ENCODE measurements around the gene IMPDH1.

The IMPDH1 gene

DNA sequence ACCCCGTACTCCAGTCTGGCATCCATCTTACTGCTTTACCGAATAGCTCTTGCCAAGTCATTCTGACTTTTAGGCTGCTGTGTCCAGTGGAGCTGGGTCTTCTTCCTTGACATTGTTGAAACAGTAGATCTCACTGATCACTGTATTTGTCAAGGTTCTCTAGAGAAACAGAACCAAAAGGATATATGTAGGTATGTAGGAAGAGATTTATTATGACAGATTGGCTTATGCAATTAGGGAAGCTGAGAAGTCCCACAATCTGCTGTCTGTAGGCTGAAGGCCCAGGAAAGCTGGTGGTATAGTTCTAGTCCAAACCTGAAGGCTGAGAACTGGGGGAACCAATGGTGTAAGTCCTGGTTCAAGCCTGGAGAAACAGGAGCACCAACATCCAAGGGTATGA is 36.2 kb downstream of the IMPDH1 start:
- no peaks in the 10 kb centered on the region for H3K79me2 ChIP-seq (ENCODE audit: low read length)
- no peaks in the 10 kb centered on the region for H3F3A ChIP-seq (ENCODE audit: insufficient read depth, low read length)
- H4K20me1 ChIP-seq (ENCODE audit: insufficient read depth, low read length): no peaks in the 10 kb centered on the region
- H3K4me1 ChIP-seq (ENCODE audit: low read length): no peaks in the 10 kb centered on the region
- no peak overlapping the region for H3K27ac ChIP-seq (ENCODE audit: low read length)
- H3K4me2 ChIP-seq (ENCODE audit: low read depth, low read length): no peak overlapping the region
- no peak for TF ChIP-seq EZH2phosphoT487 (IDR thresholded peaks at IDR 0.05; ENCODE audit: low read length)
- no peaks in the 10 kb centered on the region for H3K9me3 ChIP-seq (replicated peaks; ENCODE audit: insufficient read depth, low read length)
- no peak overlapping the region for H3K9ac ChIP-seq (ENCODE audit: low read length)
- H3K9me2 ChIP-seq (replicated peaks; ENCODE audit: insufficient read depth, low read length): no peaks in the 10 kb centered on the region
- H3K27me3 ChIP-seq (replicated peaks; ENCODE audit: insufficient read depth, low read length): 0 out of 2 replicates have a peak, but pooled peaks cover 4% of the 10 kb centered on the region
- no peak for DNase-seq
- H3K36me3 ChIP-seq (replicated peaks; ENCODE audit: insufficient read depth, low read length): no peaks in the 10 kb centered on the region
- H2AFZ ChIP-seq (ENCODE audit: low read length): no peak overlapping the region
- no peak overlapping the region for H3K4me3 ChIP-seq (ENCODE audit: low read length)

DNA sequence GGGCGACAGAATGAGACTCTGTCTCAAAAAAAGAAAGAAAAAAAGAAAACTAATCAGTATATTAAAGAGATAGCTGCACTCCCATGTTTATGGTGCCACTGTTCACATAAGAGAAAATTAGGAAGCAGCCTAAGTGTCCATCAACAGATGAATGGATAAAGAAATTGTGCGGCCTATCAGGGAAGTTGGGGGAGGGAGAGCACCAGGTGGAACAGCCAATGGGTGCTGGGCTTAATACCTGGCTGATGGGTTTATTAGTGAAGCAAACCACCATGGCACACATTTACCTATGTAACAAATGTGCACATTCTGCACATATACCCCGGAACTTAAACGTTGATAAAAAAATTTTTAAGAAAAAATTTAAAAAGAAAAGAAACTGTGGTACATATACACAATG is 39.3 kb downstream of the IMPDH1 start:
- Histone ChIP-seq H3F3A (ENCODE audit: insufficient read depth, low read length) (no peaks in the 10 kb centered on the region), H3K9me2 (replicated peaks; ENCODE audit: insufficient read depth, low read length) (no peaks in the 10 kb centered on the region), H3K79me2 (ENCODE audit: low read length) (no peaks in the 10 kb centered on the region), H3K9me3 (replicated peaks; ENCODE audit: insufficient read depth, low read length) (no peaks in the 10 kb centered on the region), H3K4me3 (ENCODE audit: low read length) (no peak overlapping the region), H3K27ac (ENCODE audit: low read length) (no peak overlapping the region), H3K4me2 (ENCODE audit: low read depth, low read length) (no peak overlapping the region), H3K36me3 (replicated peaks; ENCODE audit: insufficient read depth, low read length) (no peaks in the 10 kb centered on the region), H3K4me1 (ENCODE audit: low read length) (no peaks in the 10 kb centered on the region), H3K27me3 (replicated peaks; ENCODE audit: insufficient read depth, low read length) (peaks cover 15% of the 10 kb centered on the region), H2AFZ (ENCODE audit: low read length) (no peak overlapping the region), H3K9ac (ENCODE audit: low read length) (no peak overlapping the region), H4K20me1 (ENCODE audit: insufficient read depth, low read length) (no peaks in the 10 kb centered on the region)
- TF ChIP-seq, protein P1, sequence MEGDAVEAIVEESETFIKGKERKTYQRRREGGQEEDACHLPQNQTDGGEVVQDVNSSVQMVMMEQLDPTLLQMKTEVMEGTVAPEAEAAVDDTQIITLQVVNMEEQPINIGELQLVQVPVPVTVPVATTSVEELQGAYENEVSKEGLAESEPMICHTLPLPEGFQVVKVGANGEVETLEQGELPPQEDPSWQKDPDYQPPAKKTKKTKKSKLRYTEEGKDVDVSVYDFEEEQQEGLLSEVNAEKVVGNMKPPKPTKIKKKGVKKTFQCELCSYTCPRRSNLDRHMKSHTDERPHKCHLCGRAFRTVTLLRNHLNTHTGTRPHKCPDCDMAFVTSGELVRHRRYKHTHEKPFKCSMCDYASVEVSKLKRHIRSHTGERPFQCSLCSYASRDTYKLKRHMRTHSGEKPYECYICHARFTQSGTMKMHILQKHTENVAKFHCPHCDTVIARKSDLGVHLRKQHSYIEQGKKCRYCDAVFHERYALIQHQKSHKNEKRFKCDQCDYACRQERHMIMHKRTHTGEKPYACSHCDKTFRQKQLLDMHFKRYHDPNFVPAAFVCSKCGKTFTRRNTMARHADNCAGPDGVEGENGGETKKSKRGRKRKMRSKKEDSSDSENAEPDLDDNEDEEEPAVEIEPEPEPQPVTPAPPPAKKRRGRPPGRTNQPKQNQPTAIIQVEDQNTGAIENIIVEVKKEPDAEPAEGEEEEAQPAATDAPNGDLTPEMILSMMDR (IDR thresholded peaks at IDR 0.05; ENCODE audit: low read length): no peak
- TF ChIP-seq EZH2phosphoT487 (IDR thresholded peaks at IDR 0.05; ENCODE audit: low read length) (no peak), EZH2 (optimal IDR thresholded peaks at IDR 0.05; ENCODE audit: low read depth, low read length) (no peak)
- no peak for DNase-seq

DNA sequence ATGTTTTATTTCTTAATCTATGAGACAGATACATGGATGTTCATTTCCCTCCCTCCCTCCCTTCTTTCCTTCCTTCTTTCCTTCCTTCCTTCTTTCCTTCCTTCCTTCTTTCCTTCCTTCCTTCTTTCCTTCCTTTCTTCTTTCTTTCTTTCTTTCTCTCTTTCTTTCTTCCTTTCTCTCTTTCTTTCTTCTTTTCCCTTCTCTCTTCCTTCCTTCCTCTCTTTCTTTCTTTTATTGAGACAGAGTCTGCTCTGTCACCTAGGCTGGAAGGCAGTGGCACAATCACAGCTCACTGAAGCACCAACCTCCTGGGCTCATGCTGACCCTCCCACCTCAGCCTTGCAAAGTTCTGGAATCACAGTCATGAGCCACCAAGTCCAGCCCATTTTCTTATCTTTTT is 42.8 kb downstream of the IMPDH1 start:
- Histone ChIP-seq H2AFZ (ENCODE audit: low read length) (no peak overlapping the region), H3F3A (ENCODE audit: insufficient read depth, low read length) (no peaks in the 10 kb centered on the region), H3K4me1 (ENCODE audit: low read length) (no peaks in the 10 kb centered on the region), H3K36me3 (replicated peaks; ENCODE audit: insufficient read depth, low read length) (no peaks in the 10 kb centered on the region), H3K9ac (ENCODE audit: low read length) (no peak overlapping the region), H4K20me1 (ENCODE audit: insufficient read depth, low read length) (no peaks in the 10 kb centered on the region), H3K9me3 (replicated peaks; ENCODE audit: insufficient read depth, low read length) (no peaks in the 10 kb centered on the region), H3K27ac (ENCODE audit: low read length) (no peak overlapping the region), H3K79me2 (ENCODE audit: low read length) (no peaks in the 10 kb centered on the region), H3K27me3 (replicated peaks; ENCODE audit: insufficient read depth, low read length) (peaks cover 46% of the 10 kb centered on the region), H3K4me2 (ENCODE audit: low read depth, low read length) (no peak overlapping the region), H3K9me2 (replicated peaks; ENCODE audit: insufficient read depth, low read length) (no peaks in the 10 kb centered on the region), H3K4me3 (ENCODE audit: low read length) (no peak overlapping the region)
- no peak for TF ChIP-seq EZH2phosphoT487 (IDR thresholded peaks at IDR 0.05; ENCODE audit: low read length)
- TF ChIP-seq EZH2 (optimal IDR thresholded peaks at IDR 0.05; ENCODE audit: low read depth, low read length): no peak
- TF ChIP-seq, protein P1 (IDR thresholded peaks at IDR 0.05; ENCODE audit: low read length): no peak
- DNase-seq: no peak

DNA sequence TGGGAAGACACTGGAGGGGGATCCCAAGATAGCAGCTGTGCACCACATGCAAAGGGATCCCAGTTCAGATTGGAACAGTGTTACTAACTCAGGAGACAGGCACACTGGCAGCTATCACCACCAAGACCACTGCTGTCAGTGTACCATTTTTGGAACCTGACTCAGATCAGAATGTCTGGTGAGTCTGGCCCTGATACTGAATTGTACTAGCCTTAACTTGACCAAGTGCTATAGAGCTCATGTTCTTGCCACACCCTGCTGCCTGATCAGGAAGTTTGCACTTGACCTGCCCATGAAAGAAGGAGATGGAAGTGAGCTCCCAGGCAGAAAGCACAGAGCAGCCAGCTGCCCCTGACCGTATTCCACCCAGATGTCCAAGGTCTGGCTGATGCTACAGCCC is 43.5 kb downstream of the IMPDH1 start:
- Histone ChIP-seq H3K9me2 (replicated peaks; ENCODE audit: insufficient read depth, low read length) (no peaks in the 10 kb centered on the region), H3K4me1 (ENCODE audit: low read length) (no peaks in the 10 kb centered on the region), H3K4me3 (ENCODE audit: low read length) (no peak overlapping the region), H3F3A (ENCODE audit: insufficient read depth, low read length) (no peaks in the 10 kb centered on the region), H3K27ac (ENCODE audit: low read length) (no peak overlapping the region), H3K4me2 (ENCODE audit: low read depth, low read length) (no peak overlapping the region), H3K27me3 (replicated peaks; ENCODE audit: insufficient read depth, low read length) (peaks cover 50% of the 10 kb centered on the region), H3K9ac (ENCODE audit: low read length) (no peak overlapping the region), H2AFZ (ENCODE audit: low read length) (no peak overlapping the region), H4K20me1 (ENCODE audit: insufficient read depth, low read length) (no peaks in the 10 kb centered on the region), H3K9me3 (replicated peaks; ENCODE audit: insufficient read depth, low read length) (no peaks in the 10 kb centered on the region), H3K36me3 (replicated peaks; ENCODE audit: insufficient read depth, low read length) (no peaks in the 10 kb centered on the region), H3K79me2 (ENCODE audit: low read length) (no peaks in the 10 kb centered on the region)
- TF ChIP-seq EZH2 (optimal IDR thresholded peaks at IDR 0.05; ENCODE audit: low read depth, low read length) (no peak), EZH2phosphoT487 (IDR thresholded peaks at IDR 0.05; ENCODE audit: low read length) (no peak)
- TF ChIP-seq, protein P1 (IDR thresholded peaks at IDR 0.05; ENCODE audit: low read length): no peak
- DNase-seq: no peak
